ENCODE measurements around the gene GOLGA5.

GOLGA5 gene

GRCh38 chr14:92844204-92844603 lies 50.1 kb downstream of the GOLGA5 start:
- no peaks in the 10 kb centered on the region for H3K9me2 ChIP-seq (ENCODE audit: low read depth, low read length)
- H3K4me2 ChIP-seq (ENCODE audit: low read length) = no peak overlapping the region
- H3K79me2 ChIP-seq (ENCODE audit: insufficient read depth, low read length) = no peaks in the 10 kb centered on the region
- H3K9ac ChIP-seq (ENCODE audit: low read length) = no peak overlapping the region
- no peaks in the 10 kb centered on the region for H3K9me3 ChIP-seq (ENCODE audit: low read length)
- H2AFZ ChIP-seq (ENCODE audit: low read length) = no peak overlapping the region
- H3K27ac ChIP-seq (ENCODE audit: low read depth, low read length, poor library complexity, severe bottlenecking) = no peak overlapping the region
- TF ChIP-seq, protein P1, sequence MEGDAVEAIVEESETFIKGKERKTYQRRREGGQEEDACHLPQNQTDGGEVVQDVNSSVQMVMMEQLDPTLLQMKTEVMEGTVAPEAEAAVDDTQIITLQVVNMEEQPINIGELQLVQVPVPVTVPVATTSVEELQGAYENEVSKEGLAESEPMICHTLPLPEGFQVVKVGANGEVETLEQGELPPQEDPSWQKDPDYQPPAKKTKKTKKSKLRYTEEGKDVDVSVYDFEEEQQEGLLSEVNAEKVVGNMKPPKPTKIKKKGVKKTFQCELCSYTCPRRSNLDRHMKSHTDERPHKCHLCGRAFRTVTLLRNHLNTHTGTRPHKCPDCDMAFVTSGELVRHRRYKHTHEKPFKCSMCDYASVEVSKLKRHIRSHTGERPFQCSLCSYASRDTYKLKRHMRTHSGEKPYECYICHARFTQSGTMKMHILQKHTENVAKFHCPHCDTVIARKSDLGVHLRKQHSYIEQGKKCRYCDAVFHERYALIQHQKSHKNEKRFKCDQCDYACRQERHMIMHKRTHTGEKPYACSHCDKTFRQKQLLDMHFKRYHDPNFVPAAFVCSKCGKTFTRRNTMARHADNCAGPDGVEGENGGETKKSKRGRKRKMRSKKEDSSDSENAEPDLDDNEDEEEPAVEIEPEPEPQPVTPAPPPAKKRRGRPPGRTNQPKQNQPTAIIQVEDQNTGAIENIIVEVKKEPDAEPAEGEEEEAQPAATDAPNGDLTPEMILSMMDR (IDR thresholded peaks at IDR 0.05; ENCODE audit: low read length) = no peak
- H4K20me1 ChIP-seq (ENCODE audit: insufficient read depth, low read length) = no peaks in the 10 kb centered on the region
- peaks cover 13% of the 10 kb centered on the region; the same call in 1 of the 2 replicates for H3K36me3 ChIP-seq (ENCODE audit: insufficient read depth, low read length)
- no peak overlapping the region for H3K4me3 ChIP-seq (ENCODE audit: low read depth, low read length, poor library complexity, severe bottlenecking)
- H3F3A ChIP-seq (ENCODE audit: insufficient read depth, low read length) = no peaks in the 10 kb centered on the region
- H3K4me1 ChIP-seq (ENCODE audit: insufficient read depth, low read length, severe bottlenecking) = no peaks in the 10 kb centered on the region
- H3K27me3 ChIP-seq (ENCODE audit: insufficient read depth, low read length) = no peaks in the 10 kb centered on the region

DNA sequence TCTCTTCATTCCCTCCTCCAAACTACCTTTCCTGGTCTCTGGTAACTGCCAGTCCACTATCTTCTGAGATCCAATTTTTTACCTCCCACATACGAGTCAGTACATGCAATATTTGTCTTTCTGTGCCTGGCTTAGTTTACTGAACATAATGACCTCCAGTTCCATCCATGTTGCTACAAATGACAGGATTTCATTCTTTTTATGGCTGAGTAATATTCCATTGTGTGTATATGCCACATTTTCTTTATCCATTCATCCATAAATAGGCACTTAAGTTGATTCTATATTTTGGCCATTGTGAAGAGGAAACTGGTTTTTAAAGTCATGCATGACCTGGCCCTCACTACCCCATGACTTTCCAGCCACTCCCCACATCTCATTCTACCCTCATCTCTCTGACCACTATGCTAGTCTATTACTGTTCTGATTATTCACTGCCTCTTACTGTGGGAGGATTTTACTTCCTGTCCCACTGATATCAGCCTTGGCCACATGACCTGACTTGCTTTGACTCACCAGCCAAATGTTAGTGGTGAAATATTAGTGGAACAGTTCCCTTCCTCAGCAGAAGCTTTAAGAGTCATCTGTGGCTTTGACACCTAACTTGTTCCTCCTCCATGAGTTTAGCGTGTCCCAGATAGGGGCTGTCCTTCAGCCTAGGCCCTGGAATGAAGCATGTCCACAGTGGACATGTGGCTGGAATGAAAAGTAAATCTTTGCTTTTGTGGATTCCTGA lies 52.2 kb downstream of the GOLGA5 start:
- H3K9ac ChIP-seq (ENCODE audit: low read length) = no peak overlapping the region
- H3K4me1 ChIP-seq (ENCODE audit: insufficient read depth, low read length, severe bottlenecking) = no peaks in the 10 kb centered on the region
- no peaks in the 10 kb centered on the region for H3K9me3 ChIP-seq (ENCODE audit: low read length)
- no peaks in the 10 kb centered on the region for H3K36me3 ChIP-seq (ENCODE audit: insufficient read depth, low read length)
- H4K20me1 ChIP-seq (ENCODE audit: insufficient read depth, low read length) = no peaks in the 10 kb centered on the region
- H3K4me2 ChIP-seq (ENCODE audit: low read length) = no peak overlapping the region
- no peaks in the 10 kb centered on the region for H3K79me2 ChIP-seq (ENCODE audit: insufficient read depth, low read length)
- no peaks in the 10 kb centered on the region for H3K27me3 ChIP-seq (ENCODE audit: insufficient read depth, low read length)
- no peak overlapping the region for H3K27ac ChIP-seq (ENCODE audit: low read depth, low read length, poor library complexity, severe bottlenecking)
- TF ChIP-seq, protein P1 (IDR thresholded peaks at IDR 0.05; ENCODE audit: low read length) = no peak
- no peak overlapping the region for H3K4me3 ChIP-seq (ENCODE audit: low read depth, low read length, poor library complexity, severe bottlenecking)
- H3F3A ChIP-seq (ENCODE audit: insufficient read depth, low read length) = no peaks in the 10 kb centered on the region
- H3K9me2 ChIP-seq (ENCODE audit: low read depth, low read length) = no peaks in the 10 kb centered on the region
- no peak overlapping the region for H2AFZ ChIP-seq (ENCODE audit: low read length)

GRCh38 chr14:92847278-92847677 lies 53.2 kb downstream of the GOLGA5 start:
- no peaks in the 10 kb centered on the region for H3K9me2 ChIP-seq (ENCODE audit: low read depth, low read length)
- H3K9ac ChIP-seq (ENCODE audit: low read length) = no peak overlapping the region
- no peak overlapping the region for H3K4me2 ChIP-seq (ENCODE audit: low read length)
- no peak overlapping the region for H3K4me3 ChIP-seq (ENCODE audit: low read depth, low read length, poor library complexity, severe bottlenecking)
- H3K9me3 ChIP-seq (ENCODE audit: low read length) = no peaks in the 10 kb centered on the region
- no peaks in the 10 kb centered on the region for H3K79me2 ChIP-seq (ENCODE audit: insufficient read depth, low read length)
- H3K27ac ChIP-seq (ENCODE audit: low read depth, low read length, poor library complexity, severe bottlenecking) = no peak overlapping the region
- no peaks in the 10 kb centered on the region for H3F3A ChIP-seq (ENCODE audit: insufficient read depth, low read length)
- H2AFZ ChIP-seq (ENCODE audit: low read length) = no peak overlapping the region
- TF ChIP-seq, protein P1 (IDR thresholded peaks at IDR 0.05; ENCODE audit: low read length) = no peak
- TF ChIP-seq EZH2 (IDR thresholded peaks at IDR 0.05; ENCODE audit: borderline replicate concordance, low read length) = no peak
- no peaks in the 10 kb centered on the region for H3K36me3 ChIP-seq (ENCODE audit: insufficient read depth, low read length)
- H3K27me3 ChIP-seq (ENCODE audit: insufficient read depth, low read length) = no peaks in the 10 kb centered on the region
- no peaks in the 10 kb centered on the region for H4K20me1 ChIP-seq (ENCODE audit: insufficient read depth, low read length)
- H3K4me1 ChIP-seq (ENCODE audit: insufficient read depth, low read length, severe bottlenecking) = no peaks in the 10 kb centered on the region
